Erythroblast (primary cell): ENCODE measurements around the gene NAPEPLD.

ENCODE experiments used
- GATA1 ChIP-seq: IDR thresholded peaks from 2 replicates; pipeline ENCODE4 v1.6.1; 2011; ENCODE audit warnings: low read depth, mild to moderate bottlenecking, control low read depth, low read length, moderate library complexity
- POLR2A ChIP-seq: IDR thresholded peaks from 2 replicates; pipeline ENCODE4 v1.6.1; 2011; ENCODE audit warnings: mild to moderate bottlenecking, low read length

- TF ChIP-seq POLR2A: no peak
- TF ChIP-seq GATA1: no peak
Observed at GRCh38 chr7:103149808-103150180, 895 bp upstream of the NAPEPLD start.
